GM13976 (cell line): ENCODE data around the gene STON1.
"Not testable (repeated sequence)": the region's sequence is repeated elsewhere in the genome, so short reads cannot be mapped to it uniquely, and the experiment has no call there.

Experiments
- DNase-seq: peaks from one replicate; pipeline ENCODE4 v3.0.0; 2012; ENCODE audit warnings: low spot score
- CTCF ChIP-seq: IDR thresholded peaks from 2 replicates; pipeline ENCODE4 v1.5.1; 2012; ENCODE audit warnings: borderline replicate concordance, mild to moderate bottlenecking; ENCODE audit not compliant: insufficient read depth; ENCODE audit errors: extremely low read depth, missing control alignments, control extremely low read depth
- in situ Hi-C: fragments of 300-500 bp; cut with MboI; formaldehyde crosslinking; loops from one replicate; pipeline ENCODE4 v1.12.0; 2022; ENCODE audit warnings: low sequenced_read_pairs, mixed read lengths, inconsistent platforms; ENCODE audit not compliant: unreplicated experiment

STON1 gene

GRCh38 chr2:48549972-48550371 is 20.0 kb downstream of the STON1 start:
- DNase-seq: no peak
- in situ Hi-C loops: no loop called here
- TF ChIP-seq CTCF: no peak

DNA sequence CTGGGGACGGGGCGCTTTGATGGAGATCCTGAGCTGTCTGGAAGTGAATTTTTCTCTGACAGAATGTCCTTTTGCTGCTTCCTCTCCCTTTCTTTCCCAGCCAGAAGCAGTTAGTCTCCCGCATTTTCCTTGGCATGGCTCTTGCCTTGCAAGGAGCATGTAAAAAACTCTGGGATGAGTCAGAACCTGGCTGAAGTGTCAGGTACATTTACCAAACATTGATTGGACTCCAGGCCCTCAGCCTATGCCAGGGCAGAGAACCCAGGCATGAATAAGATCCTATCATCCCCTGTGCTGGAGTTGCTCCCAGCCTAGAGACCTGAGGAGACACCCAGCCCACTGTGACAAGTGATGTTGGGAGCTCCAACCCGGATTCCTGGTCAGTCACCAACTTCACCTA is 21.6 kb downstream of the STON1 start:
- no peak for TF ChIP-seq CTCF
- in situ Hi-C loops: no loop called here
- no peak for DNase-seq

DNA sequence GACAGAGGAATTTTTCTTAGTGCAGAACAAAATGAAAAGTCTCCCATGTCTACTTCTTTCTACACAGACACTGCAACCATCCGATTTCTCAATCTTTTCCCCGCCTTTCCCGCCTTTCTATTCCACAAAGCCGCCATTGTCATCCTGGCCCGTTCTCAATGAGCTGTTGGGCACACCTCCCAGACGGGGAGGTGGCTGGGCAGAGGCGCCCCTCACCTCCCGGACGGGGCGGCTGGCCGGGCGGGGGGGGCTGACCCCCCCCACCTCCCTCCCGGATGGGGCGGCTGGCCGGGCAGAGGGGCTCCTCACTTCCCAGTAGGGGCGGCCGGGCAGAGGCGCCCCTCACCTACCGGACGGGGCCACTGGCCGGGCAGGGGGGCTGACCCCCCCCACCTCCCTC is 25.1 kb downstream of the STON1 start:
- DNase-seq, in situ Hi-C loops: not testable (repeated sequence)

- in situ Hi-C loops: no loop called here
- no peak for TF ChIP-seq CTCF
- DNase-seq: no peak
These were observed 28.5 kb downstream of the STON1 start for GRCh38 chr2:48558456-48558855.

- no peak for TF ChIP-seq CTCF
- in situ Hi-C loops: no loop called here
- no peak for DNase-seq
These were observed 30.7 kb downstream of the STON1 start for GRCh38 chr2:48560546-48561209.

- TF ChIP-seq CTCF: no peak
- DNase-seq: no peak
- in situ Hi-C loops: no loop called here
These were observed 32.3 kb downstream of the STON1 start for GRCh38 chr2:48562281-48562680.

DNA sequence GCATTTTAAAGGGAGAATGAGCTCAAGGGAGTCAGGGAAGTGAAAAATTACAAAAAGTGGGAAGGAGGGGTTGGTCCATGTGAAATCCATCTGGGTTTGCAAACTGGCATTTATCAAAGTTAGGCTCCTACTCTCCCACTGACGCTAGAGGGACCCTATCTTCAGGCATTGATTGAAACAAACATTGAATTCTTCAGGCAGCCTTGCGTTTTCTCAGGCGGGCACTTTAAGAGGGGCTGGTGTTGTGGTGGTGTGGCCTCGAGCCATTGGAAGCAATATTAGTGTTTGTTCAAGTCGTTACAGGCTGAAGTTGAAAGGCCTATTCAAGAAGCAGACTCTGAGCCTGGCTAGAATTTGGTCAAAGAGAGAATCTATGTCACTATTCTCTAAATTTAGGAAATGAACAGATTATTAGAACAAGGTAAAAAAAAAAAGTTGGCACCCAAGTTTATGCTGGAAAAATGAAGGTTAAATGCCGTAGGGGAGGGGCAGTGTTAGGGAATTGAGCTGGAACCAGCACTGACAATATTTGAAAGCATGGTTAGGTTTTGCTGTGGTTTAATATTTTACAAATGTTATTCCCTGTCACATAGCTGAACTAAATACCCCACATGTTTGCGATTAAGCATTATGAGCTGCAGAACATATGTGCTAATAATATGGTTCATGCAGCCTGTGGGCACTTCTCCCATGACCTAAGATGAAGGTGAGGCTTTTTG is 36.8 kb downstream of the STON1 start:
- DNase-seq: no peak
- no peak for TF ChIP-seq CTCF
- in situ Hi-C loops: no loop called here
